ENCODE results near the gene BEND6.

- no peak for TF ChIP-seq CTCF (IDR thresholded peaks at IDR 0.05; ENCODE audit: low read depth, low read length)
- TF ChIP-seq EZH2phosphoT487 (IDR thresholded peaks at IDR 0.05; ENCODE audit: low read depth): no peak
These were observed 69.9 kb downstream of the BEND6 start for GRCh38 chr6:57024775-57025174.
